SK-N-SH treated with all-trans-retinoic acid at 6 μM for 48 hours (cell line): Measurements from ENCODE around the gene C1QTNF9B.

ENCODE experiments used
- ATAC-seq: fragments of 200-7000 bp; cut with Tn5 transposase; 3 replicates; pipeline ENCODE4 v1.9.1; 2020; ENCODE audit warnings: mild to moderate bottlenecking, moderate library complexity
- ARNTL ChIP-seq: fragments of 450-650 bp; formaldehyde crosslinking; IDR thresholded peaks from 2 replicates; pipeline ENCODE4 v1.5.0; 2020; ENCODE audit warnings: low read depth, mild to moderate bottlenecking, moderate library complexity, borderline replicate concordance
- ESRRG ChIP-seq: fragments of 250-450 bp; sonication (Bioruptor Pico); IDR thresholded peaks from 2 replicates; pipeline ENCODE4 v1.6.1; 2021; ENCODE audit warnings: mild to moderate bottlenecking
- GLIS3 ChIP-seq: fragments of 250-450 bp; sonication (Bioruptor Pico); IDR thresholded peaks from 2 replicates; pipeline ENCODE4 v1.5.0; 2020; ENCODE audit warnings: mild to moderate bottlenecking, moderate library complexity
- ISL1 ChIP-seq: fragments of 250-450 bp; sonication (Bioruptor Pico); IDR thresholded peaks from 2 replicates; pipeline ENCODE4 v2.1.2; 2022; ENCODE audit warnings: mild to moderate bottlenecking, moderate library complexity
- OSR1 ChIP-seq: fragments of 250-450 bp; sonication (Bioruptor Pico); IDR thresholded peaks from 2 replicates; pipeline ENCODE4 v1.8.0; 2022; ENCODE audit warnings: moderate library complexity, mild to moderate bottlenecking, inconsistent platforms
- PPARA ChIP-seq: fragments of 250-450 bp; sonication (Bioruptor Pico); IDR thresholded peaks from 2 replicates; pipeline ENCODE4 v1.5.0; 2020; ENCODE audit warnings: mild to moderate bottlenecking, borderline replicate concordance
- RARB ChIP-seq: fragments of 250-450 bp; sonication (Bioruptor Pico); IDR thresholded peaks from 2 replicates; pipeline ENCODE4 v1.8.0; 2021; ENCODE audit warnings: mild to moderate bottlenecking, moderate library complexity
- SNAI2 ChIP-seq: fragments of 250-450 bp; sonication (Bioruptor Pico); IDR thresholded peaks from 2 replicates; pipeline ENCODE4 v1.5.0; 2020; ENCODE audit warnings: mild to moderate bottlenecking, moderate library complexity
- TCF4 ChIP-seq: fragments of 250-450 bp; sonication (Bioruptor Pico); IDR thresholded peaks from 2 replicates; pipeline ENCODE4 v1.8.0; 2021; ENCODE audit warnings: mild to moderate bottlenecking, moderate library complexity, borderline replicate concordance
- TOX ChIP-seq: fragments of 250-450 bp; sonication (Bioruptor Pico); IDR thresholded peaks from 2 replicates; pipeline ENCODE4 v1.8.0; 2021; ENCODE audit warnings: mild to moderate bottlenecking, moderate library complexity, borderline replicate concordance
- ZC3H10 ChIP-seq: fragments of 250-450 bp; sonication (Bioruptor Pico); IDR thresholded peaks from 2 replicates; pipeline ENCODE4 v1.5.1; 2021; ENCODE audit warnings: mild to moderate bottlenecking, moderate library complexity
- ZFP3 ChIP-seq: fragments of 250-450 bp; sonication (Bioruptor Pico); IDR thresholded peaks from 2 replicates; pipeline ENCODE4 v1.5.0; 2020; ENCODE audit warnings: mild to moderate bottlenecking, moderate library complexity
- ZNF565 ChIP-seq: fragments of 450-650 bp; formaldehyde crosslinking; conservative IDR thresholded peaks from 2 replicates; pipeline ENCODE4 v1.5.0; 2020; ENCODE audit warnings: low read depth, mild to moderate bottlenecking, moderate library complexity
- ZNF70 ChIP-seq: fragments of 450-650 bp; formaldehyde crosslinking; IDR thresholded peaks from 2 replicates; pipeline ENCODE4 v1.5.0; 2020; ENCODE audit warnings: mild to moderate bottlenecking, moderate library complexity
- TF ChIP-seq, protein P1 (sequence below): fragments of 250-450 bp; sonication (Bioruptor Pico); IDR thresholded peaks from 2 replicates; pipeline ENCODE4 v1.5.1; 2021; ENCODE audit warnings: mild to moderate bottlenecking, moderate library complexity
- TF ChIP-seq, protein P2 (sequence below): fragments of 250-450 bp; sonication (Bioruptor Pico); IDR thresholded peaks from 2 replicates; pipeline ENCODE4 v1.8.0; 2021; ENCODE audit warnings: low read depth, mild to moderate bottlenecking, moderate library complexity, borderline replicate concordance
- TF ChIP-seq, protein P3 (sequence below): fragments of 250-450 bp; sonication (Bioruptor Pico); IDR thresholded peaks from 2 replicates; pipeline ENCODE4 v1.5.1; 2020; ENCODE audit warnings: low read depth, mild to moderate bottlenecking, moderate library complexity
- TF ChIP-seq, protein P4 (sequence below): fragments of 250-450 bp; sonication (Bioruptor Pico); IDR thresholded peaks from 2 replicates; pipeline ENCODE4 v1.8.0; 2020; ENCODE audit warnings: mild to moderate bottlenecking, moderate library complexity, borderline replicate concordance
- TF ChIP-seq, protein P5 (sequence below): fragments of 250-450 bp; sonication (Bioruptor Pico); IDR thresholded peaks from 2 replicates; pipeline ENCODE4 v1.5.0; 2020; ENCODE audit warnings: mild to moderate bottlenecking, moderate library complexity

Gene C1QTNF9B

DNA sequence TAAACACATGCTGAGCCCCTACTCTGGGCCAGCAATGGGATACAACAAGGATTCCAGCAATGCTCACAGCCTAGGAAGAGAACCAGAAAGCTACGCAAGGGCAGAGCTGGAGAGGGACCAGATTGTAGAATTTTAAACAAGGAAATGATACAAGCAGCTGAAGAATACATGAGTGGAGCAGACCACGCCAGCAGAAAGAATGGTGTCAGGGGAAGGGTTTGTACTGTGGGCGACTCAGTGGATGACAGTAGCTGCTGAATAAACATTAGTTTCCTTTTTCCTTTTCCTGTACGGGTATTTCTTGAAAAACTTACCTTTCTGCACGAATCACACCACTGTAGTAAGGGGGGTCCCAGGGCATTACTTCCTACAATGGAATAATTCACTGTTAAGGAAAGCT is 38.8 kb downstream of the C1QTNF9B start:
- ATAC-seq, result no peak
- TF ChIP-seq ZFP3 (CRISPR knock-in tag) (no peak), RARB (CRISPR knock-in tag) (no peak), ISL1 (CRISPR knock-in tag) (no peak), ESRRG (CRISPR knock-in tag) (no peak)
- TF ChIP-seq, protein P1, sequence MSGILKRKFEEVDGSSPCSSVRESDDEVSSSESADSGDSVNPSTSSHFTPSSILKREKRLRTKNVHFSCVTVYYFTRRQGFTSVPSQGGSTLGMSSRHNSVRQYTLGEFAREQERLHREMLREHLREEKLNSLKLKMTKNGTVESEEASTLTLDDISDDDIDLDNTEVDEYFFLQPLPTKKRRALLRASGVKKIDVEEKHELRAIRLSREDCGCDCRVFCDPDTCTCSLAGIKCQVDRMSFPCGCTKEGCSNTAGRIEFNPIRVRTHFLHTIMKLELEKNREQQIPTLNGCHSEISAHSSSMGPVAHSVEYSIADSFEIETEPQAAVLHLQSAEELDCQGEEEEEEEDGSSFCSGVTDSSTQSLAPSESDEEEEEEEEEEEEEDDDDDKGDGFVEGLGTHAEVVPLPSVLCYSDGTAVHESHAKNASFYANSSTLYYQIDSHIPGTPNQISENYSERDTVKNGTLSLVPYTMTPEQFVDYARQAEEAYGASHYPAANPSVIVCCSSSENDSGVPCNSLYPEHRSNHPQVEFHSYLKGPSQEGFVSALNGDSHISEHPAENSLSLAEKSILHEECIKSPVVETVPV (CRISPR knock-in tag), result no peak

DNA sequence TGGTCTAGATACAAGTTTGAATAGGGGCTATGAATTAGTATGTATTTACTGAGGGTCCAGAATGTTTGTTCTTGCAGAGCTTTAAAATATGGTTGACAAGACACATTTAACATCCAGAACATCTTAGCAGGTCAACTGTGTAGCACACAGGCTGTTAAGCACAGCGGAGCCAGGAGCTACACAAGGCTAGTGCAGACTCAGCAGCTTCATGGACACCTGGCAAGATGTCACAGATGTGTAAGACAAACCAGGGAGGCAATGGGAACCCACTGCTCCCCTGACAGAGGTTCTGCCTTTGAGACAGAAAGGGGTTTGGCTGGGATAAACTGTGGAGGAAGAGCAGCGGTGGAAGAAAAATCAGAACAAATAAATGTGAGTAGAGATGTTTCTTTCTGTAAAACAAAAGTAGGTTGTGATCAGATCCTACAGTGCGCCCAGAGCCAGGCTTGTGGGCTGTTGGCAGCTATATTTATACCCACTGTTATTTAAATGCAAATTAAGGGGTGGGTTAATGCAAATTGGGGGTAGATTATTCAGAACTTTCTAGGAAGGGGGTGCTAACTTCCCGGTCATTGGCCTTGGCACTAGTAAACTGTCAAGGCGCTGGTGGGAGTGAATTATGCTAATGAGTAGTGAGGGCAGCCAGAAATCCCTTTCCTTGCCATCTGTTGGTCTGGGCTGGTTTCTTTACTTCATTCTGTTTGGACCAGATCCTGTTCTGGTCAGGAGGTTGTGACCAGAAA is 41.1 kb downstream of the C1QTNF9B start:
- no peak for ATAC-seq

DNA sequence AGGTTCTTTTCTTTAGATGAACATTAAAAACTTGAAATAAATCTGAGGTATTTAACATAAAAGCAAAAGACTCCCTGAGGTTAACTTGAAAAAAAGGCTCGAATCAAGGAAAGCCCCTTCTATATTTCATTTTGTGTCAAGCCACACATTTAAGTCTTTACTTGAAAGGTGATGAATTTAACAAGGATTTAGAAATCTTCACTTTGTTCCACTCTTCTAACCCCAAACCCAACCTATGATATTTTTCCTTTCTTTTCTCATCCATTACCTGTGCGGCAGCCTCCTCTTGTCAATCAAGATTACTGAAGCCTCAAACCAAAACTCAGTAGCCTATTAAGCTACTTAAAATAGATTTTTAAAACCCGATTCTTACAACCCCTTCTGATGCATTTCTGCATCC is 41.9 kb downstream of the C1QTNF9B start:
- TF ChIP-seq, protein P2, sequence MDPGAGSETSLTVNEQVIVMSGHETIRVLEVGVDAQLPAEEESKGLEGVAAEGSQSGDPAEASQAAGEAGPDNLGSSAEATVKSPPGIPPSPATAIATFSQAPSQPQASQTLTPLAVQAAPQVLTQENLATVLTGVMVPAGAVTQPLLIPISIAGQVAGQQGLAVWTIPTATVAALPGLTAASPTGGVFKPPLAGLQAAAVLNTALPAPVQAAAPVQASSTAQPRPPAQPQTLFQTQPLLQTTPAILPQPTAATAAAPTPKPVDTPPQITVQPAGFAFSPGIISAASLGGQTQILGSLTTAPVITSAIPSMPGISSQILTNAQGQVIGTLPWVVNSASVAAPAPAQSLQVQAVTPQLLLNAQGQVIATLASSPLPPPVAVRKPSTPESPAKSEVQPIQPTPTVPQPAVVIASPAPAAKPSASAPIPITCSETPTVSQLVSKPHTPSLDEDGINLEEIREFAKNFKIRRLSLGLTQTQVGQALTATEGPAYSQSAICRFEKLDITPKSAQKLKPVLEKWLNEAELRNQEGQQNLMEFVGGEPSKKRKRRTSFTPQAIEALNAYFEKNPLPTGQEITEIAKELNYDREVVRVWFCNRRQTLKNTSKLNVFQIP (CRISPR knock-in tag), result no peak
- TF ChIP-seq ZNF70 (CRISPR knock-in tag) (no peak), RARB (CRISPR knock-in tag) (no peak), ZFP3 (CRISPR knock-in tag) (no peak), GLIS3 (no peak), TOX (CRISPR knock-in tag) (no peak), SNAI2 (CRISPR knock-in tag) (no peak)
- TF ChIP-seq, protein P3, sequence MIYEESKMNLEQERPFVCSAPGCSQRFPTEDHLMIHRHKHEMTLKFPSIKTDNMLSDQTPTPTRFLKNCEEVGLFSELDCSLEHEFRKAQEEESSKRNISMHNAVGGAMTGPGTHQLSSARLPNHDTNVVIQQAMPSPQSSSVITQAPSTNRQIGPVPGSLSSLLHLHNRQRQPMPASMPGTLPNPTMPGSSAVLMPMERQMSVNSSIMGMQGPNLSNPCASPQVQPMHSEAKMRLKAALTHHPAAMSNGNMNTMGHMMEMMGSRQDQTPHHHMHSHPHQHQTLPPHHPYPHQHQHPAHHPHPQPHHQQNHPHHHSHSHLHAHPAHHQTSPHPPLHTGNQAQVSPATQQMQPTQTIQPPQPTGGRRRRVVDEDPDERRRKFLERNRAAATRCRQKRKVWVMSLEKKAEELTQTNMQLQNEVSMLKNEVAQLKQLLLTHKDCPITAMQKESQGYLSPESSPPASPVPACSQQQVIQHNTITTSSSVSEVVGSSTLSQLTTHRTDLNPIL (CRISPR knock-in tag), result no peak
- ATAC-seq, result no peak

More for the DNA sequence above, 41.1 kb downstream of the C1QTNF9B start:
- no peak for TF ChIP-seq OSR1 (CRISPR knock-in tag)
- TF ChIP-seq TOX (CRISPR knock-in tag), result no peak
- TF ChIP-seq, protein P4, sequence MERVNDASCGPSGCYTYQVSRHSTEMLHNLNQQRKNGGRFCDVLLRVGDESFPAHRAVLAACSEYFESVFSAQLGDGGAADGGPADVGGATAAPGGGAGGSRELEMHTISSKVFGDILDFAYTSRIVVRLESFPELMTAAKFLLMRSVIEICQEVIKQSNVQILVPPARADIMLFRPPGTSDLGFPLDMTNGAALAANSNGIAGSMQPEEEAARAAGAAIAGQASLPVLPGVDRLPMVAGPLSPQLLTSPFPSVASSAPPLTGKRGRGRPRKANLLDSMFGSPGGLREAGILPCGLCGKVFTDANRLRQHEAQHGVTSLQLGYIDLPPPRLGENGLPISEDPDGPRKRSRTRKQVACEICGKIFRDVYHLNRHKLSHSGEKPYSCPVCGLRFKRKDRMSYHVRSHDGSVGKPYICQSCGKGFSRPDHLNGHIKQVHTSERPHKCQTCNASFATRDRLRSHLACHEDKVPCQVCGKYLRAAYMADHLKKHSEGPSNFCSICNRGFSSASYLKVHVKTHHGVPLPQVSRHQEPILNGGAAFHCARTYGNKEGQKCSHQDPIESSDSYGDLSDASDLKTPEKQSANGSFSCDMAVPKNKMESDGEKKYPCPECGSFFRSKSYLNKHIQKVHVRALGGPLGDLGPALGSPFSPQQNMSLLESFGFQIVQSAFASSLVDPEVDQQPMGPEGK (CRISPR knock-in tag), result no peak
- TF ChIP-seq GLIS3, result no peak
- TF ChIP-seq RARB (CRISPR knock-in tag), result no peak
- TF ChIP-seq, protein P3 (CRISPR knock-in tag), result no peak
- TF ChIP-seq, protein P2 (CRISPR knock-in tag), result no peak
- TF ChIP-seq PPARA (CRISPR knock-in tag), result no peak
- no peak for TF ChIP-seq ARNTL (CRISPR knock-in tag)
- no peak for TF ChIP-seq ZC3H10
- TF ChIP-seq ISL1 (CRISPR knock-in tag), result no peak
- no peak for TF ChIP-seq ZNF565 (CRISPR knock-in tag)
- no peak for TF ChIP-seq TCF4 (CRISPR knock-in tag)
- TF ChIP-seq ZNF70 (CRISPR knock-in tag), result no peak
- TF ChIP-seq, protein P5, sequence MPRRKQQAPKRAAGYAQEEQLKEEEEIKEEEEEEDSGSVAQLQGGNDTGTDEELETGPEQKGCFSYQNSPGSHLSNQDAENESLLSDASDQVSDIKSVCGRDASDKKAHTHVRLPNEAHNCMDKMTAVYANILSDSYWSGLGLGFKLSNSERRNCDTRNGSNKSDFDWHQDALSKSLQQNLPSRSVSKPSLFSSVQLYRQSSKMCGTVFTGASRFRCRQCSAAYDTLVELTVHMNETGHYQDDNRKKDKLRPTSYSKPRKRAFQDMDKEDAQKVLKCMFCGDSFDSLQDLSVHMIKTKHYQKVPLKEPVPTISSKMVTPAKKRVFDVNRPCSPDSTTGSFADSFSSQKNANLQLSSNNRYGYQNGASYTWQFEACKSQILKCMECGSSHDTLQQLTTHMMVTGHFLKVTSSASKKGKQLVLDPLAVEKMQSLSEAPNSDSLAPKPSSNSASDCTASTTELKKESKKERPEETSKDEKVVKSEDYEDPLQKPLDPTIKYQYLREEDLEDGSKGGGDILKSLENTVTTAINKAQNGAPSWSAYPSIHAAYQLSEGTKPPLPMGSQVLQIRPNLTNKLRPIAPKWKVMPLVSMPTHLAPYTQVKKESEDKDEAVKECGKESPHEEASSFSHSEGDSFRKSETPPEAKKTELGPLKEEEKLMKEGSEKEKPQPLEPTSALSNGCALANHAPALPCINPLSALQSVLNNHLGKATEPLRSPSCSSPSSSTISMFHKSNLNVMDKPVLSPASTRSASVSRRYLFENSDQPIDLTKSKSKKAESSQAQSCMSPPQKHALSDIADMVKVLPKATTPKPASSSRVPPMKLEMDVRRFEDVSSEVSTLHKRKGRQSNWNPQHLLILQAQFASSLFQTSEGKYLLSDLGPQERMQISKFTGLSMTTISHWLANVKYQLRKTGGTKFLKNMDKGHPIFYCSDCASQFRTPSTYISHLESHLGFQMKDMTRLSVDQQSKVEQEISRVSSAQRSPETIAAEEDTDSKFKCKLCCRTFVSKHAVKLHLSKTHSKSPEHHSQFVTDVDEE (CRISPR knock-in tag), result no peak
- no peak for TF ChIP-seq ESRRG (CRISPR knock-in tag)
